HG03175 (cell line): ENCODE results near the gene SYMPK.

ENCODE experiments used
- ATAC-seq: cut with Tn5 transposase; IDR thresholded peaks from one replicate; pipeline ENCODE4 v1.9.1; 2021; ENCODE audit warnings: mild to moderate bottlenecking, moderate library complexity; ENCODE audit not compliant: unreplicated experiment

Gene SYMPK

GRCh38 chr19:45768655-45768983 is 94.3 kb downstream of the SYMPK start:
- no peak for ATAC-seq

DNA sequence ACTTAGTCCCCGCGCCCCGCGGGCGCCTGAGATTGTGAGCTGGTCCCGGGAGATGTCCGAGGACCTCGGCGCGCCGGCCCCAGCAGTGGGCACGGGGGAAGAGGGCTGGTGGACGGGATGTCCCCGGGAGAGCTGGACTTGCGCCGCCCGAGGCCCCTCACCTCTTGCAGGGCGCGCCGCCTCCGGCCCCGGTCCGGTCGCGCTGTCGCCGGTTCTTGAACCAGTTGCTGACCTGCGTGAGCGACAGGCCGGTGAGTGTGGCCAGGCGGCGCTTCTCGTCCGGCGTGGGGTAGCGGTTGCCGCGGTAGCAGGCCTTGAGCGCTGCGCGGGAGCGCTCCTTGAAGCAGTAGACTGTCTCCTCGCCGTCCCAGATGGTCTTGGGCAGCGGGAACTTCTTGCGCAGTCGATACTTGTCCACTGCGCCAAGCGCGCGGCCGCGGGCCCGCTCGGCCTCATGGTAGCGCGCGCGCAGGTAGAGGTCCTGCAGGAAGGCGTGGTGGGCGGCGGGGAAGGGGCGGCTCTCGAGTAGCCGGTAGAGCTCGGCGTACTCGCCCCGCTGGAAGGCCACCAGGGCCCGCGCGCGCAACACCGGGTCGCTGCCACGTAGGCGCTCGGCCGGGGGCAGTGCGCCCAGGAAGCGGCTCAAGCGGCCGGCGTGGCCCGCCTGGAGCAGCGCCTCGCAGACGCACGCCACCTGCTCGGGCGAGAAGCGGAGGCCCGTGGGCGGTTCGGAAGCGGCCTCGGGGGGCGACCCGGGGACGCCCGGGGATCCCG is 94.9 kb downstream of the SYMPK start:
- ATAC-seq: no peak

DNA sequence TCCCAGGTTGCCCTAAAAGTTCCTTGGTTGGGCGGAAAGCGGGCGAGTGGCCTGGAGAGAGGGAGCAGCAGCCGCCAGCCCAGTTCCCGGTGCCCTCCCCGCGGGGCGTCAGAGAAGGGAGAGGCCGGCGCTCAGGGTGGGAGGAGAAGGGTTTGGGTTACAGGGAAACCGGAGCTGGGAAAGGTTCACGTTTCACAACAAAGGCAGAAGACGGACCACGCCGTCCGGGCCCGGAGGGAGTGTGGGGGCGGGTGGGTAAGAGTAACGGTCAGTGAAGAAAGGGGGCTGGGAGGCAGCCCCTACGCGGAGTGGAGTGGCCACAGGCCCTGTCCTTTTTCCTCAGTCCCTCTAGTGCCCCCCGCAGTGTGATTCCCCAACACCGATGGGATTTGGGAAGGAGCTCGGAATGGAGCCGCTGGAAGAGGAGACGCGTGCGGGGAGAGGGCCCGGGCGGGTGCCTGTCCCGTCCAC is 95.5 kb downstream of the SYMPK start:
- ATAC-seq: no peak

DNA sequence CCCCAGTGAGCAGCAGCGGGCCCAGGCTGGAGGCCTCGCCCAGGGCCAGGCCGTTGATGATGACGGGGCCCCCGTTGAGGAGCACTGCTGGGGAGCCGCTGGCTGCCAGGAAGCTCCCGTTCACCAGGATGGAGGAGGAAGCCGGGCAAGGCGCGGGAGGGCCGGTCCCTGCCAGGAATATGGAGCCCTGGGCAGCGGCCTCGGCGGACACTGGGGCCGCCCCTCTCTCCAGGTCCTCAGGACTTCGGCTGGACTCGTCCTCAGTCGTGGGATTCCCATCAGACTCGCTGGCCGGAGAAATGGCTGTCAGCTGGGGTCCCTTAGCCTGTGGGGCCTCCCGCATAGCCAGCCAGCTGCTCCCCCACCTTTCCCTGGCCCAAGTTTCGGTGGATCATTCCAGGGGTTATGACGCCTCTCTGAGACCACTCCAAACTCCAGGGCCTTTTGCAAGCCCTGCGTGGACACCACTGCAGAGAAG is 96.0 kb downstream of the SYMPK start:
- ATAC-seq: no peak

DNA sequence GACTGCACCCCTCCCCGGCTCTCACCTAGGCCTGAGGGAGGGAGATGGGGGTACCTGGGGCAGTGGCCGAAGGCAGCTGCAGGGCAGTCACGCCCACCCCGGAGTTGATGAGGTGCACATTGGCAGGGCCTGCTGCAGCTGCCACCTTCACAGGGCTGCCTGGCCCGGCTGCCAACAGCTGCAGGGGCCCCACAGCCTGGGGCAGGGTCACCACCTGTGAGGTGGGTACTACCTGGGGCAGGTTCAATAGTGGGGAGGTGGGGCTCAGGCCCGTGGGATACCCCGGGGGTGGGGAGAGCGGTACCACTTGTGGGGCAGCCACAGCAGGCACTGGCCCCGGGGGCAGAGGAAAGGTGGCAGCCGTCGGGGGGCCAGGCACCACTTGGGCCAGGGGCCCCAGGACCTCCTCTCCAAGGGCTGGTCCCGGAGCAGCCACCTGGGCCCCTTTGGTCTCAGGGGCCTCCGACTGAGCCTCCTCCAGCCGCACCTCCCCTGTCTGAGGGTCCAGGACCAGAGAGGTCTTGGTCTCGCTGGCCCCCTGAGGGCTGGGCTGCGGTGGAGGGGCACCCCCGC is 96.6 kb downstream of the SYMPK start:
- no peak for ATAC-seq

DNA sequence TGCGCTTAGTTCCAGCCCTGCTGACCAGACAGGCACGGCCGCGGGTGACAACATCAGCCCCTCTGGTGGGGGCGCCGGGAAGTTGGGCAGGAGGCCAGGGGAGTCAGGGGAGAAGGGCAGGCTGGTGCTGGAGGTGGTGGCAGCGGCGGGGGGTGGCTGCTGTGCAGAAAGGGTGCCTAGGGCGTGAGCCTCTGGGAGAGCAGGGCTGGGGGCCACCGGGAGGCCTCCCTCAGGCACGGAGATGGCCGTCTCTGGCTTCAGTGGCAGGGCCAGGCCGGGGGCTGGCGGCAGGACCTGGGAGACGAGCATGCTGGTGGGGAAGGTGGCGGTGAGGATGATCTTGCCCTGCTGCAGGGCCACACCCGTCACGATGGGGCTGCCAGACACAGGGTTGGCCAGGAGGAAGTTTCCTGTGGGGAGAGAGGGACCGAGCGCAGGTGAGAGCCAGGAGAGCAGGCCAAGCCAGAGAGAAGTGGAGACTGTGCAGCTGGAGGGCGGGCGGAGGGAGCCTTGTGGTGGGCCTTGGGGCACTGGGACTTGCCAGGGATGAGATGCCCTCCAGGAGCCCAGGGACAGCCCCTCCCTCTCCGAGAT is 97.1 kb downstream of the SYMPK start:
- ATAC-seq: no peak
